ENCODE data around the gene LMTK2.

LMTK2 gene

GRCh38 chr7:98066934-98067507, 39.6 kb upstream of the LMTK2 start:
- TF ChIP-seq FOXP2 (optimal IDR thresholded peaks at IDR 0.05; ENCODE audit: borderline replicate concordance, extremely low read depth, extremely low read length, insufficient read depth) (no peak), REST (IDR thresholded peaks at IDR 0.05; ENCODE audit: insufficient read depth in 1 of 2, low read depth in 2 of 2, low read length in 2 of 2) (no peak), POLR2AphosphoS5 (IDR thresholded peaks at IDR 0.05; ENCODE audit: low read depth, low read length) (no peak), SIN3A (IDR thresholded peaks at IDR 0.05; ENCODE audit: borderline replicate concordance, insufficient read depth, low read length) (no peak), TAF1 (IDR thresholded peaks at IDR 0.05; ENCODE audit: borderline replicate concordance, insufficient read depth, low read length) (no peak)

DNA sequence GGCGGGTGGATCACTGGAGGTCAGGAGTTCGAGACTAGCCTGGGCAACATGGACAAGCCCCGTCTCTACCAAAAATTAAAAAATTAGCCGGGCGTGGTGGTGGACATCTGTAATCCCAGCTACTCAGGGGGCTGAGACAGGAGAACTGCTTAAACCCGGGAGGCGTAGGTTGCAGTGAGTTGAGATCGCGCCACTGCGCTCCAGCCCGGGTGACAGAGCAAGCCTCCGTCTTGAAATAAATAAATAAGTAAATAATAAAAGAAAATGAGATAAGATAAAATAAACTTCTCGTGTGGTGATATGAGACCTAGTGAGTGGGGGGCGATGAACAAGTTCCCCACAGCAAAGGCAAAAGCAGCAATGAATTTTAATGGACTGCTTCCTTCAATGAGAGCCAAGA, 33.6 kb upstream of the LMTK2 start:
- TF ChIP-seq SIN3A (IDR thresholded peaks at IDR 0.05; ENCODE audit: borderline replicate concordance, insufficient read depth, low read length), result no peak
- no peak for TF ChIP-seq FOXP2 (optimal IDR thresholded peaks at IDR 0.05; ENCODE audit: borderline replicate concordance, extremely low read depth, extremely low read length, insufficient read depth)
- no peak for TF ChIP-seq TAF1 (IDR thresholded peaks at IDR 0.05; ENCODE audit: borderline replicate concordance, insufficient read depth, low read length)
- no peak for TF ChIP-seq POLR2AphosphoS5 (IDR thresholded peaks at IDR 0.05; ENCODE audit: low read depth, low read length)
- TF ChIP-seq REST (IDR thresholded peaks at IDR 0.05; ENCODE audit: insufficient read depth in 1 of 2, low read depth in 2 of 2, low read length in 2 of 2), result no peak

DNA sequence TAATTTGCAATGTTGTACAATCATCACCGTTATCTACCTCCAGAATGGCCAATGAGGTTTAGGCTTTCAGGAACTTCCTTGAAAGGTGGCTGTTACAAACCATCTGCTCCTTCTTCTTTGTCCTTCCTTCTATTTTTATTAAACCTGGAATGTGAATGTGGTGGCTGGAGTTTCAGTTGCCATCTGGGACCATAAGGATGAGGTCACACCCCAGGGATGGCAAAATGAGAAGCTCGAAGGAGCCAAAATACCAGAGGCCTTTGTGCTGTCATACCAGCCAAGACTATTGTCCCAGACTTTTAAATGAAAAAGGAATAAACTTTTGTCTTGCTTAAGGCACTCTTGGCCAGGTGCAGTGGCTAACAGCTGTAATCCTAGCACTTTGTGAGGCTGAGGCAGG, 30.9 kb upstream of the LMTK2 start:
- no peak for TF ChIP-seq REST (IDR thresholded peaks at IDR 0.05; ENCODE audit: insufficient read depth in 1 of 2, low read depth in 2 of 2, low read length in 2 of 2)
- no peak for TF ChIP-seq TAF1 (IDR thresholded peaks at IDR 0.05; ENCODE audit: borderline replicate concordance, insufficient read depth, low read length)

GRCh38 chr7:98077762-98078161, 28.9 kb upstream of the LMTK2 start:
- no peak for TF ChIP-seq POLR2AphosphoS5 (IDR thresholded peaks at IDR 0.05; ENCODE audit: low read depth, low read length)
- TF ChIP-seq SIN3A (IDR thresholded peaks at IDR 0.05; ENCODE audit: borderline replicate concordance, insufficient read depth, low read length), result no peak
- TF ChIP-seq REST (IDR thresholded peaks at IDR 0.05; ENCODE audit: insufficient read depth in 1 of 2, low read depth in 2 of 2, low read length in 2 of 2), result no peak

DNA sequence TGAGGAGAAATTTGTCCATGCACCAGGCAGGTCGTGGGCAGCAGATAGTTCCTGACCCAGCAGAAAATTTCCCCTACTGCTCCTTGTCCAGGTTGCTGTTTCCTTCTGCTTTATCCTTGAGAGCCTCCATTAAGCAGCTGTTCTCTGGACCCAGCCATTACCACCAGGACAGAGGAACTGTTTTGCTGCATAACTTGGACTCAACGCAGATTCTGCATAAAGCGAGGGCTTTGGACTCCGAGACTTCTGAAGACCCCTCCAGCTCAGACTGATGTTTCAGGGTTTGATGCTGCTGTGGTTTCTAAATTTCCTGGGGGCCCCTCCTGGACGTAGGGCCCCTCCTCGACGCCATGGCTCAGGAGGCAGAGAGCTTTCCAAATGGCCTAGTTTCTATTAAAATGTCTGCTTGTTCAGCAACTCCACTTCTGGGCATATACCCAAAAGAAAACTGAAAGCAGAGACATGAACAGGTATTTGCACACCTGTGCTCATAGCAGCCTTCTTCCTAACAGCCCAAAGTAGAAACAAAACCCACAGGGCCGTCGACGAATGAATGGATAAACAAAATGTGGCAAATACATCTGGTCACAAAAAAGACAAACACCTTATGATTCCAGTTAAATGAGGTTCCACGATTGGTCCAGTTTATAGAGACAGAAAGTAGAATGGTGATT, 28.3 kb upstream of the LMTK2 start:
- TF ChIP-seq SIN3A (IDR thresholded peaks at IDR 0.05; ENCODE audit: borderline replicate concordance, insufficient read depth, low read length) (no peak), TAF1 (IDR thresholded peaks at IDR 0.05; ENCODE audit: borderline replicate concordance, insufficient read depth, low read length) (no peak), POLR2AphosphoS5 (IDR thresholded peaks at IDR 0.05; ENCODE audit: low read depth, low read length) (no peak), REST (IDR thresholded peaks at IDR 0.05; ENCODE audit: insufficient read depth in 1 of 2, low read depth in 2 of 2, low read length in 2 of 2) (no peak), FOXP2 (optimal IDR thresholded peaks at IDR 0.05; ENCODE audit: borderline replicate concordance, extremely low read depth, extremely low read length, insufficient read depth) (no peak)
